ENCODE results near the gene CIRBP.

GRCh38 chr19:1226522-1227303 is 42.4 kb upstream of the CIRBP start:
- TF ChIP-seq CTCF (IDR thresholded peaks at IDR 0.05; ENCODE audit: low read depth, low read length, missing input control) (no peak), MAX (IDR thresholded peaks at IDR 0.05) (no peak), FOXA1 (IDR thresholded peaks at IDR 0.05) (no peak), GABPA (IDR thresholded peaks at IDR 0.05 in 1 of 2, conservative IDR thresholded peaks at IDR 0.05 in 1 of 2) (no peak)
- TF ChIP-seq, protein P1, sequence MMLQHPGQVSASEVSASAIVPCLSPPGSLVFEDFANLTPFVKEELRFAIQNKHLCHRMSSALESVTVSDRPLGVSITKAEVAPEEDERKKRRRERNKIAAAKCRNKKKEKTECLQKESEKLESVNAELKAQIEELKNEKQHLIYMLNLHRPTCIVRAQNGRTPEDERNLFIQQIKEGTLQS (IDR thresholded peaks at IDR 0.05): no peak
- TF ChIP-seq, protein P2, sequence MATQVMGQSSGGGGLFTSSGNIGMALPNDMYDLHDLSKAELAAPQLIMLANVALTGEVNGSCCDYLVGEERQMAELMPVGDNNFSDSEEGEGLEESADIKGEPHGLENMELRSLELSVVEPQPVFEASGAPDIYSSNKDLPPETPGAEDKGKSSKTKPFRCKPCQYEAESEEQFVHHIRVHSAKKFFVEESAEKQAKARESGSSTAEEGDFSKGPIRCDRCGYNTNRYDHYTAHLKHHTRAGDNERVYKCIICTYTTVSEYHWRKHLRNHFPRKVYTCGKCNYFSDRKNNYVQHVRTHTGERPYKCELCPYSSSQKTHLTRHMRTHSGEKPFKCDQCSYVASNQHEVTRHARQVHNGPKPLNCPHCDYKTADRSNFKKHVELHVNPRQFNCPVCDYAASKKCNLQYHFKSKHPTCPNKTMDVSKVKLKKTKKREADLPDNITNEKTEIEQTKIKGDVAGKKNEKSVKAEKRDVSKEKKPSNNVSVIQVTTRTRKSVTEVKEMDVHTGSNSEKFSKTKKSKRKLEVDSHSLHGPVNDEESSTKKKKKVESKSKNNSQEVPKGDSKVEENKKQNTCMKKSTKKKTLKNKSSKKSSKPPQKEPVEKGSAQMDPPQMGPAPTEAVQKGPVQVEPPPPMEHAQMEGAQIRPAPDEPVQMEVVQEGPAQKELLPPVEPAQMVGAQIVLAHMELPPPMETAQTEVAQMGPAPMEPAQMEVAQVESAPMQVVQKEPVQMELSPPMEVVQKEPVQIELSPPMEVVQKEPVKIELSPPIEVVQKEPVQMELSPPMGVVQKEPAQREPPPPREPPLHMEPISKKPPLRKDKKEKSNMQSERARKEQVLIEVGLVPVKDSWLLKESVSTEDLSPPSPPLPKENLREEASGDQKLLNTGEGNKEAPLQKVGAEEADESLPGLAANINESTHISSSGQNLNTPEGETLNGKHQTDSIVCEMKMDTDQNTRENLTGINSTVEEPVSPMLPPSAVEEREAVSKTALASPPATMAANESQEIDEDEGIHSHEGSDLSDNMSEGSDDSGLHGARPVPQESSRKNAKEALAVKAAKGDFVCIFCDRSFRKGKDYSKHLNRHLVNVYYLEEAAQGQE (IDR thresholded peaks at IDR 0.05): no peak

All from liver (tissue), 3 donors.